Neutrophil (primary cell): ENCODE results near the gene ALOX5.
A peak's percentile ranks its signal among the peaks of the same experiment; 100 is the strongest.
"Not testable (repeated sequence)": the region's sequence is repeated elsewhere in the genome, so short reads cannot be mapped to it uniquely, and the experiment has no call there.

Source experiments
- H3K27ac ChIP-seq: fragments of 200-600 bp; sonication (generic); 2 replicates; pipeline ENCODE4 v1.5.1; 2016; ENCODE audit warnings: mild to moderate bottlenecking, moderate library complexity
- H3K27me3 ChIP-seq: fragments of 200-600 bp; sonication (generic); 2 replicates; pipeline ENCODE4 v1.6.0; 2016; ENCODE audit warnings: mild to moderate bottlenecking
- H3K36me3 ChIP-seq: fragments of 200-600 bp; sonication (generic); 2 replicates; pipeline ENCODE4 v1.5.1; 2017
- H3K4me1 ChIP-seq, 2 experiments: fragments of 200-600 bp in 1 of 2; sonication (generic) in 1 of 2; 1 replicate in 1 of 2; 2 replicates in 1 of 2; pipeline versions ENCODE4 v1.5.1 to v1.6.1; 2013 to 2016; ENCODE audit warnings: low read depth in 1 of 2, low read length in 1 of 2, mild to moderate bottlenecking in 1 of 2, moderate library complexity in 1 of 2; ENCODE audit not compliant: control insufficient read depth in 1 of 2, insufficient read depth in 1 of 2
- H3K4me3 ChIP-seq, 2 experiments: fragments of 200-600 bp in 1 of 2; sonication (generic) in 1 of 2; 1 replicate in 1 of 2; 2 replicates in 1 of 2; pipeline ENCODE4 v1.5.1; 2013 to 2016; ENCODE audit warnings: low read depth in 1 of 2, low read length in 1 of 2, mild to moderate bottlenecking in 1 of 2, moderate library complexity in 1 of 2
- H3K9me3 ChIP-seq: fragments of 200-600 bp; sonication (generic); 2 replicates; pipeline ENCODE4 v1.5.1; 2016
- CTCF ChIP-seq: fragments of 200-600 bp; sonication (generic); IDR thresholded peaks from 2 replicates; pipeline ENCODE4 v1.5.1; 2016; ENCODE audit warnings: antibody characterized with exemption

ALOX5 gene

GRCh38 chr10:45408421-45409319, 34.7 kb downstream of the ALOX5 start:
- TF ChIP-seq CTCF: no peak
- Histone ChIP-seq H3K36me3 (peaks cover 50% of the 10 kb centered on the region), H3K27me3 (no peaks in the 10 kb centered on the region), H3K4me3 (no peak overlapping the region), H3K9me3 (no peaks in the 10 kb centered on the region), H3K4me1 (peaks cover 50 to 63% of the 10 kb centered on the region in 2 experiments), H3K27ac (peak overlapping the region; percentile 48)

GRCh38 chr10:45409347-45409746, 35.3 kb downstream of the ALOX5 start:
- H3K9me3 ChIP-seq, H3K4me3 ChIP-seq, H3K27me3 ChIP-seq: not testable (repeated sequence)
- Histone ChIP-seq H3K4me1 (peaks cover 43 to 56% of the 10 kb centered on the region in 2 experiments), H3K36me3 (peaks cover 43% of the 10 kb centered on the region), H3K27ac (peak overlapping the region; percentile 48)

GRCh38 chr10:45409782-45410181, 35.8 kb downstream of the ALOX5 start:
- Histone ChIP-seq H3K27ac (peak overlapping the region; percentile 48), H3K9me3 (no peaks in the 10 kb centered on the region), H3K4me3 (no peak overlapping the region), H3K36me3 (peaks cover 39% of the 10 kb centered on the region), H3K27me3 (no peaks in the 10 kb centered on the region), H3K4me1 (peaks cover 39 to 52% of the 10 kb centered on the region in 2 experiments)
- TF ChIP-seq CTCF: no peak

- H3K27ac ChIP-seq: peak overlapping the region; percentile 48
- H3K4me1 ChIP-seq: peaks cover 33 to 48% of the 10 kb centered on the region in 2 experiments
- no peak overlapping the region for H3K4me3 ChIP-seq
- TF ChIP-seq CTCF: no peak
- H3K27me3 ChIP-seq: no peaks in the 10 kb centered on the region
- peaks cover 40% of the 10 kb centered on the region for H3K36me3 ChIP-seq
- no peaks in the 10 kb centered on the region for H3K9me3 ChIP-seq
These were observed 36.4 kb downstream of the ALOX5 start for GRCh38 chr10:45410489-45410806.

- no peak for TF ChIP-seq CTCF
These were observed 37.0 kb downstream of the ALOX5 start for GRCh38 chr10:45410807-45411606.

GRCh38 chr10:45411607-45411940, 37.6 kb downstream of the ALOX5 start:
- H3K27me3 ChIP-seq: no peaks in the 10 kb centered on the region
- TF ChIP-seq CTCF: no peak
- peaks cover 37 to 49% of the 10 kb centered on the region in 2 experiments for H3K4me1 ChIP-seq
- peak overlapping the region; percentile 48 for H3K27ac ChIP-seq
- H3K9me3 ChIP-seq: no peaks in the 10 kb centered on the region
- H3K4me3 ChIP-seq: no peak overlapping the region
- H3K36me3 ChIP-seq: peaks cover 45% of the 10 kb centered on the region

More at GRCh38 chr10:45410807-45411606, 37.0 kb downstream of the ALOX5 start:
- H3K36me3 ChIP-seq: peaks cover 41% of the 10 kb centered on the region
- H3K4me3 ChIP-seq: no peak overlapping the region
- H3K4me1 ChIP-seq: peaks cover 33 to 49% of the 10 kb centered on the region in 2 experiments
- H3K27me3 ChIP-seq: no peaks in the 10 kb centered on the region
- H3K9me3 ChIP-seq: no peaks in the 10 kb centered on the region
- H3K27ac ChIP-seq: peak overlapping the region; percentile 48

- H3K27me3 ChIP-seq, H3K4me3 ChIP-seq, H3K9me3 ChIP-seq: not testable (repeated sequence)
- Histone ChIP-seq H3K4me1 (peaks cover 54 to 55% of the 10 kb centered on the region in 2 experiments), H3K27ac (peak overlapping the region; percentile 88), H3K36me3 (peaks cover 60% of the 10 kb centered on the region)
These were observed 41.0 kb downstream of the ALOX5 start for GRCh38 chr10:45415062-45415461.
